Measurements from ENCODE around the gene F2R.

GRCh38 chr5:76762484-76762883 lies 46.6 kb downstream of the F2R start:
- no peak for TF ChIP-seq CTCF (IDR thresholded peaks at IDR 0.05)
- no peak for TF ChIP-seq POLR2A (IDR thresholded peaks at IDR 0.05)
